Ecto neural progenitor cell (in vitro differentiated cells): ENCODE results near the gene USP20.
A peak's percentile ranks its signal among the peaks of the same experiment; 100 is the strongest.

Source experiments
- DNase-seq: peaks from one replicate; pipeline ENCODE4 v3.0.0-alpha.2; 2018; ENCODE audit warnings: low spot score

The USP20 gene

GRCh38 chr9:129875687-129876395 lies 40.6 kb downstream of the USP20 start:
- DNase-seq, result no peak

- no peak for DNase-seq
Measured at GRCh38 chr9:129876815-129877214, 41.6 kb downstream of the USP20 start.

GRCh38 chr9:129878291-129878690 lies 43.0 kb downstream of the USP20 start:
- DNase-seq, result no peak

- DNase-seq, result no peak
Measured at GRCh38 chr9:129879103-129879699, 43.9 kb downstream of the USP20 start.

- DNase-seq, result no peak
Measured at GRCh38 chr9:129879991-129880653, 44.9 kb downstream of the USP20 start.

- DNase-seq, result no peak
Measured at GRCh38 chr9:129880654-129881546, 45.6 kb downstream of the USP20 start.

GRCh38 chr9:129881547-129882324 lies 46.5 kb downstream of the USP20 start:
- DNase-seq, result no peak

GRCh38 chr9:129884220-129885017 lies 49.2 kb downstream of the USP20 start:
- DNase-seq, result peak; percentile 85

- peak; percentile 63 for DNase-seq
Measured at GRCh38 chr9:129885018-129885669, 49.9 kb downstream of the USP20 start.

GRCh38 chr9:129885670-129886106 lies 50.4 kb downstream of the USP20 start:
- DNase-seq, result peak; percentile 90

- DNase-seq, result no peak
Measured at GRCh38 chr9:129886226-129887174, 51.2 kb downstream of the USP20 start.

GRCh38 chr9:129887334-129888292 lies 52.4 kb downstream of the USP20 start:
- DNase-seq, result no peak

GRCh38 chr9:129888293-129889121 lies 53.2 kb downstream of the USP20 start:
- no peak for DNase-seq

- DNase-seq, result no peak
Measured at GRCh38 chr9:129889122-129889940, 54.1 kb downstream of the USP20 start.

GRCh38 chr9:129889941-129890717 lies 54.9 kb downstream of the USP20 start:
- DNase-seq, result peak; percentile 64
